Fibroblast of lung (primary cell): Measurements from ENCODE around the gene PIWIL4. TPM values are rescaled to one million over a fixed set of nuclear protein-coding genes. Genes with fewer than 3 reads are reported as not detected.

ENCODE experiments used
- DNase-seq, 2 donors: peaks; one replicate each; pipeline versions ENCODE4 v3.0.0 to v3.0.0-alpha.2; 2010; ENCODE audit warnings: low read depth in 2 of 2
- H2AFZ ChIP-seq: 2 replicates; pipeline ENCODE4 v1.5.1; 2012; ENCODE audit warnings: low read length, control low read depth, inconsistent platforms
- H3K27ac ChIP-seq: 2 replicates; pipeline ENCODE4 v1.5.1; 2011; ENCODE audit warnings: low read length, control low read depth; ENCODE audit not compliant: insufficient read depth
- H3K27me3 ChIP-seq: 2 replicates; pipeline ENCODE4 v1.5.1; 2011; ENCODE audit warnings: mild to moderate bottlenecking, low read length; ENCODE audit not compliant: control insufficient read depth, insufficient read depth
- H3K36me3 ChIP-seq: 2 replicates; pipeline ENCODE4 v1.5.1; 2011; ENCODE audit warnings: low read length; ENCODE audit not compliant: control insufficient read depth, insufficient read depth
- H3K4me1 ChIP-seq: 2 replicates; pipeline ENCODE4 v1.5.1; 2011; ENCODE audit warnings: low read length; ENCODE audit not compliant: control insufficient read depth, insufficient read depth; ENCODE audit errors: extremely low read depth
- H3K4me2 ChIP-seq: 2 replicates; pipeline ENCODE4 v1.5.1; 2011; ENCODE audit warnings: low read length, control low read depth; ENCODE audit not compliant: insufficient read depth; ENCODE audit errors: extremely low read depth
- H3K4me3 ChIP-seq, 4 experiments: fragments of 200-600 bp in 1 of 4; sonication (generic) in 1 of 4; replicated peaks in 1 of 4; 2 replicates each; pipeline ENCODE4 v1.5.1; 2011 to 2016; ENCODE audit warnings: low read length in 4 of 4, low read depth in 3 of 4, mild to moderate bottlenecking in 3 of 4, control low read depth in 2 of 4, inconsistent platforms in 1 of 4, mixed read lengths in 1 of 4; ENCODE audit not compliant: insufficient read depth in 1 of 4; ENCODE audit errors: control extremely low read depth in 1 of 4
- H3K79me2 ChIP-seq: 2 replicates; pipeline ENCODE4 v1.5.1; 2012; ENCODE audit warnings: mild to moderate bottlenecking, low read length, inconsistent platforms; ENCODE audit not compliant: control insufficient read depth, insufficient read depth
- H3K9ac ChIP-seq: 2 replicates; pipeline ENCODE4 v1.5.1; 2011; ENCODE audit warnings: mild to moderate bottlenecking, low read length, control low read depth; ENCODE audit not compliant: insufficient read depth
- H3K9me3 ChIP-seq: 2 replicates; pipeline ENCODE4 v1.5.1; 2012; ENCODE audit warnings: low read depth, low read length; ENCODE audit not compliant: control insufficient read depth, insufficient read depth
- H4K20me1 ChIP-seq: 2 replicates; pipeline ENCODE4 v1.5.1; 2011; ENCODE audit warnings: low read length; ENCODE audit not compliant: control insufficient read depth, insufficient read depth; ENCODE audit errors: extremely low read depth
- CTCF ChIP-seq, 2 donors: IDR thresholded peaks in 1 of 2; conservative IDR thresholded peaks in 1 of 2; 1 replicate in 1 of 2; 2 replicates in 1 of 2; pipeline ENCODE4 v1.5.1; 2011 to 2012; ENCODE audit warnings: low read length in 2 of 2, control low read depth in 1 of 2, inconsistent platforms in 1 of 2, low read depth in 1 of 2, mild to moderate bottlenecking in 1 of 2
- EZH2 ChIP-seq: IDR thresholded peaks from 2 replicates; pipeline ENCODE4 v1.5.1; 2012; ENCODE audit warnings: low read length, control low read depth, mild to moderate bottlenecking; ENCODE audit errors: missing control alignments
- polyA plus RNA-seq, 2 donors: library from polyadenylated mRNA; depleted of rRNA in 1 of 2; stranded (reverse) in 1 of 2; unstranded in 1 of 2; fragments of >200 nt; gene quantifications; 2 replicates each; pipeline ENCODE4 v1.2.1, GENCODE V29; 2011 to 2012; ENCODE audit warnings: missing spikeins in 1 of 2
- total RNA-seq: library from RNA; depleted of rRNA; stranded (reverse); fragments of >200 nt; gene quantifications from 2 replicates; pipeline ENCODE4 v1.2.1, GENCODE V29; 2014

The PIWIL4 gene
- total and polyA plus RNA-seq, 2 donors (not counting 1 experiment from before 2014, with no cell fraction given): 1.2 to 3.3 TPM

- Histone ChIP-seq H3K36me3 (no peaks in the 10 kb centered on the region), H3K9me3 (no peaks in the 10 kb centered on the region), H3K4me2 (no peak overlapping the region), H3K4me3 (no peak overlapping the region), H2AFZ (no peak overlapping the region), H3K27ac (no peak overlapping the region), H3K27me3 (no peaks in the 10 kb centered on the region), H3K9ac (no peak overlapping the region), H4K20me1 (no peaks in the 10 kb centered on the region), H3K4me1 (no peaks in the 10 kb centered on the region), H3K79me2 (no peaks in the 10 kb centered on the region)
- TF ChIP-seq EZH2 (no peak), CTCF (conservative IDR thresholded peaks at IDR 0.05 in 1 of 2, IDR thresholded peaks at IDR 0.05 in 1 of 2; ENCODE audit: low read depth in 1 of 2, low read length in 2 of 2) (no peak)
- no peak for DNase-seq
Observed at GRCh38 chr11:94533206-94533605, 34.0 kb upstream of the PIWIL4 start.

GRCh38 chr11:94533696-94534630, 33.2 kb upstream of the PIWIL4 start:
- Histone ChIP-seq H3K9ac (no peak overlapping the region), H3K27ac (no peak overlapping the region), H4K20me1 (no peaks in the 10 kb centered on the region), H3K27me3 (no peaks in the 10 kb centered on the region), H3K4me3 (no peak overlapping the region), H2AFZ (no peak overlapping the region), H3K4me2 (no peak overlapping the region), H3K9me3 (no peaks in the 10 kb centered on the region), H3K79me2 (no peaks in the 10 kb centered on the region), H3K4me1 (no peaks in the 10 kb centered on the region), H3K36me3 (no peaks in the 10 kb centered on the region)
- peak in 1 of 2 donors; percentile 47 for DNase-seq
- TF ChIP-seq EZH2 (no peak), CTCF (conservative IDR thresholded peaks at IDR 0.05 in 1 of 2, IDR thresholded peaks at IDR 0.05 in 1 of 2; ENCODE audit: low read depth in 1 of 2, low read length in 2 of 2) (no peak)

- H4K20me1 ChIP-seq: no peaks in the 10 kb centered on the region
- H3K4me2 ChIP-seq: no peak overlapping the region
Observed at GRCh38 chr11:94536386-94536785, 30.8 kb upstream of the PIWIL4 start.

More at GRCh38 chr11:94536386-94536785, 30.8 kb upstream of the PIWIL4 start:
- TF ChIP-seq CTCF (conservative IDR thresholded peaks at IDR 0.05 in 1 of 2, IDR thresholded peaks at IDR 0.05 in 1 of 2; ENCODE audit: low read depth in 1 of 2, low read length in 2 of 2): no peak
- TF ChIP-seq EZH2: no peak
- no peaks in the 10 kb centered on the region for H3K4me1 ChIP-seq
- no peak for DNase-seq
- no peaks in the 10 kb centered on the region for H3K79me2 ChIP-seq
- no peaks in the 10 kb centered on the region for H3K27me3 ChIP-seq
- H3K4me3 ChIP-seq: no peak overlapping the region
- H3K9ac ChIP-seq: no peak overlapping the region
- no peaks in the 10 kb centered on the region for H3K9me3 ChIP-seq
- no peak overlapping the region for H2AFZ ChIP-seq
- no peak overlapping the region for H3K27ac ChIP-seq
- H3K36me3 ChIP-seq: no peaks in the 10 kb centered on the region
